Transverse colon (tissue), 4 donors: ENCODE measurements around the gene OR8B3. TPM values are rescaled to one million over a fixed set of nuclear protein-coding genes. Genes with fewer than 3 reads are reported as not detected.

Experiments used
- DNase-seq: peaks from one replicate; pipeline ENCODE4 v3.0.0-alpha.2; 2019
- H3K27ac ChIP-seq, 4 donors: fragments of 200-600 bp; sonication (generic); 2 replicates each; pipeline ENCODE4 v1.5.1; 2016 to 2018; ENCODE audit warnings: inconsistent platforms in 4 of 4
- H3K27me3 ChIP-seq: fragments of 200-600 bp; sonication (generic); 2 replicates; pipeline ENCODE4 v1.5.1; 2017; ENCODE audit warnings: inconsistent platforms
- H3K36me3 ChIP-seq, 4 donors: fragments of 200-600 bp; sonication (generic); 2 replicates each; pipeline ENCODE4 v1.5.1; 2017 to 2019; ENCODE audit warnings: inconsistent platforms in 4 of 4
- H3K4me1 ChIP-seq, 4 donors: fragments of 200-600 bp; sonication (generic); 2 replicates each; pipeline ENCODE4 v1.5.1; 2017 to 2020; ENCODE audit warnings: inconsistent platforms in 4 of 4
- H3K4me3 ChIP-seq, 4 donors: fragments of 200-600 bp; sonication (generic); 1 replicate in 1 of 4; 2 replicates in 3 of 4; pipeline versions ENCODE4 v1.5.1 to v1.6.1; 2017 to 2019; ENCODE audit warnings: inconsistent platforms in 4 of 4
- H3K9me3 ChIP-seq, 2 donors: fragments of 200-600 bp; sonication (generic); 2 replicates each; pipeline ENCODE4 v1.5.1; 2017 to 2019; ENCODE audit warnings: inconsistent platforms in 2 of 2
- CTCF ChIP-seq, 5 experiments: fragments of 200-600 bp in 3 of 5; fragments of 450-650 bp in 2 of 5; sonication (generic) in 3 of 5; IDR thresholded peaks; 1 replicate in 2 of 5; 2 replicates in 3 of 5; pipeline ENCODE4 v1.5.1; 2016 to 2017; ENCODE audit warnings: antibody characterized with exemption in 5 of 5, inconsistent platforms in 3 of 5, mild to moderate bottlenecking in 2 of 5, moderate library complexity in 1 of 5
- EP300 ChIP-seq: sonication (generic); formaldehyde crosslinking; IDR thresholded peaks from one replicate; pipeline ENCODE4 v1.6.1; 2017; ENCODE audit warnings: antibody characterized with exemption, low read depth
- POLR2A ChIP-seq: fragments of 450-650 bp; IDR thresholded peaks from one replicate; pipeline ENCODE4 v1.6.1; 2016; ENCODE audit warnings: antibody characterized with exemption, mild to moderate bottlenecking, moderate library complexity
- POLR2AphosphoS5 ChIP-seq, 3 donors: sonication (generic); formaldehyde crosslinking; IDR thresholded peaks; one replicate each; pipeline ENCODE4 v1.6.1; 2016; ENCODE audit warnings: antibody characterized with exemption in 3 of 3
- WGBS, 2 donors: methylation state at CpG; one replicate each; pipeline ENCODE4 v1.1.5; 2018; ENCODE audit warnings: low coverage in 1 of 2; 5-methylcytosine and 5-hydroxymethylcytosine counted together
- in situ Hi-C, 4 donors: fragments of 200-750 bp; cut with MboI; loops; one replicate each; pipeline versions ENCODE4 v1.15.0 to v1.15.1; 2017; ENCODE audit warnings: low sequenced_read_pairs in 3 of 4, low pct_ligation_motif_present in 1 of 4, low pct_unique_long_range_greater_than_20kb in 1 of 4
- intact Hi-C: fragments of 100-400 bp; cut with DNase I; formaldehyde crosslinking; loops from one replicate; pipeline ENCODE4 v1.15.1; 2023; ENCODE audit warnings: low total_unique reads
- total RNA-seq, 4 donors: library from RNA; depleted of rRNA; stranded (reverse); fragments of >200 nt; gene quantifications; one replicate each; pipeline ENCODE4 v1.1.0, GENCODE V29; 2016

OR8B3 gene
- total RNA-seq, 4 donors from 2014 or later, result not detected

- intact Hi-C loops, result no loop called here
- DNase-seq, result no peak
- Histone ChIP-seq H3K4me1 (no peaks in the 10 kb centered on the region), H3K9me3 (no peaks in the 10 kb centered on the region), H3K36me3 (no peaks in the 10 kb centered on the region), H3K27me3 (no peaks in the 10 kb centered on the region), H3K27ac (no peak overlapping the region), H3K4me3 (no peak overlapping the region)
- TF ChIP-seq CTCF (IDR thresholded peaks at IDR 0.05), result no peak
- no peak for TF ChIP-seq EP300
- TF ChIP-seq POLR2A, result no peak
- TF ChIP-seq POLR2AphosphoS5 (IDR thresholded peaks at IDR 0.05), result no peak
- WGBS, 2 donors, result 47 to 71% methylated on average over 3 of the region's 3 CpGs
- in situ Hi-C loops, result no loop called here
Observed at GRCh38 chr11:124376280-124376679, 22.5 kb downstream of the OR8B3 start.

- intact Hi-C loops (no loop called here), in situ Hi-C loops (no loop called here)
- H3K4me1 ChIP-seq, result no peaks in the 10 kb centered on the region
- H3K36me3 ChIP-seq, result no peaks in the 10 kb centered on the region
- H3K9me3 ChIP-seq, result no peaks in the 10 kb centered on the region
- no peak for DNase-seq
- no peaks in the 10 kb centered on the region for H3K27me3 ChIP-seq
- no peak overlapping the region for H3K4me3 ChIP-seq
- 6 to 35% methylated on average over 2 of the region's 2 CpGs for WGBS, 2 donors
- H3K27ac ChIP-seq, result no peak overlapping the region
- TF ChIP-seq POLR2A (no peak), POLR2AphosphoS5 (IDR thresholded peaks at IDR 0.05) (no peak), CTCF (IDR thresholded peaks at IDR 0.05) (no peak), EP300 (no peak)
Observed at GRCh38 chr11:124359566-124359965, 39.3 kb downstream of the OR8B3 start.

- no peak for TF ChIP-seq POLR2AphosphoS5 (IDR thresholded peaks at IDR 0.05)
- no peak for DNase-seq
- H3K36me3 ChIP-seq, result no peaks in the 10 kb centered on the region
- 50 to 71% methylated on average over 3 of the region's 3 CpGs for WGBS, 2 donors
- H3K27me3 ChIP-seq, result no peaks in the 10 kb centered on the region
- no peaks in the 10 kb centered on the region for H3K4me1 ChIP-seq
- peaks cover 0 to 6% of the 10 kb centered on the region in 2 donors for H3K9me3 ChIP-seq
- no peak overlapping the region for H3K4me3 ChIP-seq
- no peak overlapping the region for H3K27ac ChIP-seq
- in situ Hi-C loops, result no loop called here
- intact Hi-C loops, result no loop called here
Observed at GRCh38 chr11:124346311-124346955, 52.4 kb downstream of the OR8B3 start.

Other genes starting within 250 kb of the OR8B3 start
- gene OR10D3, start 215.7 kb downstream of the OR8B3 start, total RNA-seq, result not detected
- gene OR8G1, start 157.9 kb downstream of the OR8B3 start, total RNA-seq, result under 1 TPM in 1 of 4 donors, not detected in 3; under 0.01 TPM
- gene OR8G5, start 142.6 kb downstream of the OR8B3 start, total RNA-seq, result under 1 TPM in 1 of 4 donors, not detected in 3; 0.41 TPM
- gene OR8D1, start 85.1 kb downstream of the OR8B3 start, total RNA-seq, result under 1 TPM in 1 of 4 donors, not detected in 3; 0.82 TPM
- not detected for gene OR8D2, start 78.8 kb downstream of the OR8B3 start, total RNA-seq
- not detected for gene OR8B2, start 14.5 kb downstream of the OR8B3 start, total RNA-seq
- gene OR8B4, start 25.8 kb upstream of the OR8B3 start, total RNA-seq, result not detected
- not detected for gene OR8B8, start 46.7 kb upstream of the OR8B3 start, total RNA-seq
- not detected for gene OR8B12, start 144.6 kb upstream of the OR8B3 start, total RNA-seq
- not detected for gene OR8A1, start 171.0 kb upstream of the OR8B3 start, total RNA-seq
- gene PANX3, start 212.4 kb upstream of the OR8B3 start, total RNA-seq, result under 1 TPM in 1 of 4 donors, not detected in 3; 0.41 TPM
- gene TBRG1, start 223.8 kb upstream of the OR8B3 start, total RNA-seq, result 10 to 100 TPM; 19.8 to 44.0 (median 30.3) TPM